GM18502 (cell line): ENCODE results near the gene PCBD1.

ENCODE experiments used
- ATAC-seq: cut with Tn5 transposase; IDR thresholded peaks from one replicate; pipeline ENCODE4 v1.9.1; 2021; ENCODE audit warnings: mild to moderate bottlenecking; ENCODE audit not compliant: unreplicated experiment, poor library complexity

Gene PCBD1

DNA sequence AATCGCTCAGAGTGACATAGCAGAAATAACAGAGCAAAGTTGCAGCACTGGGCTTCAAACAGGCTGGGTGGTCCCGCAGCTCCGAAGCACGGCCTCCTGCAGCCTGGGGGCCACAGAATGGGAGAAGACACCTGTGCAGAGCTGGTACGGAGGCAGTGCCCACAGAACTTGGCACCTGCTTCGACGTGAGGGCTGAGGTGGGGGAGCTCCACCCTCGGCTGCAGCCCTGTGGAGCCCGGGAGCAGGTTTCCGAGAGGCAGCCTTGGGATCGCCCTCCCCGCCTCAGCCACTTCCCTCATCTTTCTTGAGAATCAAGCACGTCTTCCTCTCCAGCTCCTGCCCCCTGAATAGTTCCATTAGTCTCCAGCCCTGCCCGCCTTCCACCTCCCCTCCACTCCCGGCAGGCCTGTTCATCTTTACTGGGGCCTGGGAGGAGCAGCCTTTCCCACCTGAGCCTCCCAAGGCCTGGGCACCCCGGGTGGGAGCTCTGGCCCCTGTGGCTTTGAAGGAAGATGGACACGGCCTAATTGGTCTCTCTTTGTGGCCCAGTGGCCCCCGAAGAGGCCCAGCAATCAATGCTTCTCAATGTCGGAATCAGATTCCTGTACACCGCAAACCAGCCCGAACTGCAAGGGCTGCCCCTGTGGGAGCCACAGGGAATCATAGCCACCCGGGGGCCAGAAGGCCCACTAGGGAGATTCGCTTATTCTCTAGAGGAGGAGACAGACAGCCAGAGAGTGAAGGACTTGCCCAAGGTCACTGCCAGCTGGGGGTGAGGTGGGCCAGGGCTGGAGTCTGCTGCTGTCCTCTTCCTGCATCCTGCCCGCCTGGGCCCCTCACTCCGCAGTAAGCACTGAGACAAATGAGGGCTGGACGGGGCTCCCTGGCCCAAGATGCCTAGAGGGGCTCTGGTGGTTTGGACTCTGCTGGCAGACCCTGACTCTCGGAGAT lies 17.0 kb upstream of the PCBD1 start:
- ATAC-seq, result no peak

DNA sequence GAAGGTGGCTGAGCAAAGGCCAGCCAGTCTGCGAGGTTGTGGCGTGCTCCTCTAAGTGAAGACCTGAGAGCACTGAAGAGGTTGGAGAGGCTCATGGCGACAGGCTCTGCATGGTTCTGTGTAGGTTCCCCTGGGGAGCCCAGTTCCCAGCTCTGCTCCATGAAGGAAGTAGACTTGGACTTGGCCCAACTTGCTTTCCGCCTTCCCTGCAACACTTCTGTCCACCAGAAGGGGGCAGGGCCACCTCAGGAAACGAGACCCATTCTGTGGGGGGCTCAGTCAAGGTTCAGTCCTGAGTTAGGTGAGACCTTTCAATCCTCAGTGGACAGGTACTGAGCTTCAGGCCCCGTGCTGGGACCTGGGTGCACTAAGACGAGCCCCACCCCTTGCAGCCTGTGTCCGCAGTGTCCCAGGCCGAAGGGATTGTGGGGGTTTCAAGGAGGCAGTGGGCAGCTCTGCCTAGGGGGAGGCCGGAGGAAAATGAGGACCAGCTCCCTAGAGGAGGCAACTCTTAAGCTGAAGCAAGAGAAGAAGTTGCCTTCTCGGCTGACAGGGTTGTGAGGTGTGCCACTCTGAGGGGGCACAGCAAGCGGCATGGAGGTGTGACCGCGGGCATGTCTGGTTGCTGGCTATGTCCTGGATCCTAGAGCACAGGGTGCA lies 15.0 kb upstream of the PCBD1 start:
- ATAC-seq, result no peak

DNA sequence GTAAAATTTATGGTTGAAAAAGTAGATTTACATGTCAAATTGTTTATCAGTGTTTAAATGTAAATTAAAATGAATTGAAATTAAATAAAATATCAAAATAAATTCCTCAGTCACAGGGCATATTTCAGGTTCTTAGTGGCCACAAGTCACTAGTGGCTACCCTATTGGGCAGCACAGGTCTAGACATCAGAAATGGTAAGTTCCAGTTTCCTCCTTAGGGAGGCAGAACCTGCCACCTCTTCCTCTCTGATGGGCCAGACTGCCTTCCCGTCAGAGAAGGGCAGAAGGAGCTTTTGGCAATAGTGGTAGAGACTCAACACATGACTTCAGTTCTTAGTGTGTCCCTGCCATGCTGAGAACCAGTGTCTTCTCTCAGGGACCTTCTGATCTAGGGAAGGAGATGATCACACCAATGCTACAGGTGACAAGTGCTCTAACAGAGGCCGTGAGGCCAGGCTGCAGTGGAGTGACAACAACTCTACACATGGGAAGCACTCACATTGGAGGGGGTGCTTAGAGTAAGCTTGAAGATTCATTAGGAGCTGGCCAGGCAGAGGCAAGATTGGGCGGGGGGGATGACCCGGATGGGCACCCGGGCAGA lies 14.4 kb upstream of the PCBD1 start:
- ATAC-seq, result no peak

DNA sequence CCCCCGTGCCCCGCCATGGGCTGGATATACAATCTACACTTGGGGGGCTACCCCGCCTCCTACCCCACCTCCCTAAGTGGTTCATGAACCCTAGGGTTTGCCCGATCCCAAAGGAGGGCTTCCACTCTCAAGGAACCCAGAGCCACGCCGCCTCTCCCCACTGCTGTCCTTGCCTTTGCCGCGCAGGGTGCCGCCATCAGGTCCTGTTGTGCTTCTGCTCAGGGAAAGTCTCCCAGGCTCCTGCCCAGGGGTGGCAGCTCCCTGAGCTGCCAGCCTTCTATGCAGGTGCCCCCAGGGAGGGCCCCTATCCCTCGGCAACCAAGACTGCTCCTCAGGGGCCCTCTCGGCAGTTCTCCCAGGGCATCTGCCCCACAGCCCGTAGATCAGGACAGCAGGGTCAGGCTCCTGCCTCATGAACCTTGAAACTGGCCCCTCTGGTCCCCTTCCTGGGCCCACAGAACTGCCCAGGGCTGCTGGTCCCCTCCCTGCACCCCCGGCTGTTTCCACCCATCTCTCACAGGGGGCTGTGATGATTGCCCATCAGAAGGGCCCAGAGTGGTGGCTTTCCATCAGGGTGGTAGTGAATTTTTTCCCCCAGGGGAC lies 13.0 kb upstream of the PCBD1 start:
- no peak for ATAC-seq

DNA sequence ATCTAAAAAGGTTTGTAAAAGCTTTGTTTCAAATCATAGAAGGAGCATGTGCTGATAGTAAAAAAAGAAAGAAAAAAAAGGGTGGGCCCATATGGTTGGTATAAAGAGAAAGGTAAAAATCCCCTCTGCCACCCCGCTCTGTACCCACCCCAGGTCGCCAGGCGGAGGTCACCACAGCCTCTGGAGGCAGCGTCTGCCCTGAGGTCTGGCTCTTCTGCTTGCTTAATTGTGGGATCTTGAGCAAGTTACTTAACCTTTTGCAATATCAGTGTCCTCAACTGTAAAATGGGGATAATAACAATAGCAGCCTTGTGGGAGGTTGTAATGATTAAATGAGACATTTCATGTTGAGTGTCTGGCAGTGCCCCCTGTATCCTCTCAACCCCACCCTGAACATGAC lies 10.7 kb upstream of the PCBD1 start:
- ATAC-seq, result no peak

DNA sequence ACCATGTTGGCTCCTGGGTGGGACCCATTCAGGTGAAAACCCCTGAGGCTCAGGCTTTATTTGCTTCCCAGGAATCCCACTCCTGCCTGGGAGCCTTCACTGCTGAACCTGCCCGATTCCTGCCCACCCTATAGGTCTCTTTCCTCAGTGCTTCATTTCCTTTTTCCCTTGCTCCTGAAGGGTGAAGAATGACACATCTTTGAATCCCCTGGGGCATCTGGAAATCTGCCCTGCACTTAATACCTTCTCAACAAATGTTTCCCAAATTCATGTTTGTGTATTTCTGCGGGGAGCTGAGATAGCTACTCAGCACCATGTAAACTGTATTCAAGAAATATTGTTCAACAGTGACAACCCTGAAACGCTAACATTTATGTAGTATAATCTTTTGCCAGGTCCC lies 10.3 kb upstream of the PCBD1 start:
- ATAC-seq, result no peak

DNA sequence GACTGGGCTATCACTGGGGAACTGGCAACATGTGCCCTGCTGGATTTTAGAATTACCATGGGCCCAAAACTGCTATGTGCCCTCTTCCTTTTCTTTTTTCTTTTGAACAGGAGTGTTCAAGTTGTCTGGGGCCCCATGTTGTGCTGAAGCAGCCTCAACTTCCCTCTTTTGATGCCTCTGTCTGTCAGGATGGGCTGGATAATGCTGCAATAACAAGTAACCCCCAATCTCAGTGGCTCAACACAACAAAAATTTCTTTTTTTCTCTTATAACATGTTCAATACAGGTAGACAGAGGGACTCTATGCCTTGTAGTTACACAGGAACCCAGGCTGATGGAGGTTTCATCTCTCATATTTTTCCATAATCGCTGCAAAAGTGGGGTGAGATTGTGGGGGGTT lies 8.2 kb upstream of the PCBD1 start:
- ATAC-seq, result no peak

DNA sequence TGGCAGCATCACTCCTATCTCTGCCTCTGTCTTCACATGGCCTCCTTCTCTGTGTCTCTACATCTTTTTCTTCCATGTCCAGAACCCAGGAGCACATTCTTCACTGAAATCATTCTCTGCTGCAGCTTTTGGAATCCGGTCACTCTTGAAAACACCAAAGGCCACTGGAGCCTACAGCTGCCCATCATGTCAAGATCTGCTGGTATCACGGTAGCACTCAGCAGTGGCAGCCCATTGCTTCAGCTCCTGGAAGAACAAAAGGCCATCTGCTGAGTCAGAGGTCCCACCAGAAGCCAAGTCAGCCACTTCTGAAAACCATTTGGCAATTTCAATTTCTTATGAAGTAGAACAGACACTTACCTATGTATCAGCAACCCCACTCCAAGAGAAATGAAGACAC lies 6.1 kb upstream of the PCBD1 start:
- no peak for ATAC-seq

DNA sequence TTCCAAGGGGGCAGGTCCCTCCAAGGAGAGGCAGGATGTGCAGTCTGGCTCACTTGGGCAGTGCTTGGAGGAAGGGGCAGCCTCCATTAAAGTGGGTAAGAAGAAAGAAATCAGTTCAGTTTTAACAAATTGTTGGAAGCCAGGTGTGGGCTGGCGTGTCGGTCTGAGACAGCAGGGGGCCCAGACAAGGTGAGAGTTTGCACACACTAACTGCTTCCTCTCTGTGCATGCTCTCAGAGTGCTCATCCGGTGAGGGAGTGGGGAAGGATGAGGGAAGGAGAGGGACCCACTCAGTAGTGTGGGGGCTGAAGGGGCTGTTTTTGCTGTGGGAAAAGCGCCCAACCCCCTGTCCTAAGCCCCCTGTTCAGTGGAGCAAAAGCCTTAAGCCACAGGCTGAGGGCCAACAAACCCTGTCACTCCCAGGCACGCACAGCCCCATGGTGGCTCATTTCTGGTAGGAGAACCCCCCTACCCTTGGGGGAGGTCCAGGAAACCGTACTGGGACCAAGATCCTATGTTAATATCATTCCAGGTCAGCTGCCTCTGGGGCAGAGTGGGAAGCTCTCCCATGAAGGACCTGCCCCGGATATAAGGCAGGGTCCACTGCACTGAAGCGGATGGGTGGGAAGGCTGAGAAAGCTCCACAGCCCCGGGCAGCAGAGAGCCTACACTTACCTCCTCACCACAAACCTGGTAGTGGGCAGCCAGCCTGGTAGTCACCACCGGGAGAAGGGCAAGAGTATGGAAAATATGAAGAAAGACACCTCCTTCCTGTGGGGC lies 5.1 kb upstream of the PCBD1 start:
- no peak for ATAC-seq

DNA sequence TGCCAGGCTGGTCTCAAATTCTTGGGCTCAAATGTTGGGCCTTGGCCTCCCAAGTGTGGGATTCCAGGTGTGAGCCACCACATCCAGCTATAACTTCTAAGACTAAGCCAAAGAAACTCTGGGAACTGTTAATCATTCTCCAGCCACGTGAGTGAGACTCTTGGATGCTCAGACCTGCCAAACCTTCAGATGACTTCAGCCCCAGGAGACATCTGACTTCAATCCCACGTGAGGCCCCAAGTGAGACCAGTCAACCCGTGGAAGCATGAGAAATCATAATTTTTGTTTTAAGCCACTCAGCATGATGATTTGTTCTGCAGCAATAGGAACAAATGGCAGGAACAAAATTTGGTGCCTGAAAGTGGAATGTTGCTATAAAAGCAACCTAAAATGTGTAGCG lies 4.3 kb upstream of the PCBD1 start:
- no peak for ATAC-seq

DNA sequence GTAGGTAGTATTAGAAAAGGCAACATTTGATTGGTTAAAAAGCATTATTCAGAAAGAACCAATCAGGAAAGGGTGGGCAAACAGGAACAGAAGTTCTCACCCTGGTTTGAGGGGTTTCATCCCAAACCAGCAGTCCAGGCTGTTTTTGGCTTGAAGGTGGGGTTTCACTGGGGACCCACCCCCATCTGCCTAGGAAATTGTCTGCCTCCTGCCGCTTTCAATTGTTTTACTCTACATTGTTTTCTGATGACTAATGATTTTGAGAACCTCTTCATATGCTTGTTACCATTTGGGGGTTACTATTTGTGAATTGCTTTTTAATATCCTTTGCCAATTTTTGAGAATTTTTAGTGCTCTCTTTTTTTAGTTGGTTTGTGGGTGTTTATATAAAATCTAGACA lies 3.3 kb upstream of the PCBD1 start:
- ATAC-seq, result no peak

DNA sequence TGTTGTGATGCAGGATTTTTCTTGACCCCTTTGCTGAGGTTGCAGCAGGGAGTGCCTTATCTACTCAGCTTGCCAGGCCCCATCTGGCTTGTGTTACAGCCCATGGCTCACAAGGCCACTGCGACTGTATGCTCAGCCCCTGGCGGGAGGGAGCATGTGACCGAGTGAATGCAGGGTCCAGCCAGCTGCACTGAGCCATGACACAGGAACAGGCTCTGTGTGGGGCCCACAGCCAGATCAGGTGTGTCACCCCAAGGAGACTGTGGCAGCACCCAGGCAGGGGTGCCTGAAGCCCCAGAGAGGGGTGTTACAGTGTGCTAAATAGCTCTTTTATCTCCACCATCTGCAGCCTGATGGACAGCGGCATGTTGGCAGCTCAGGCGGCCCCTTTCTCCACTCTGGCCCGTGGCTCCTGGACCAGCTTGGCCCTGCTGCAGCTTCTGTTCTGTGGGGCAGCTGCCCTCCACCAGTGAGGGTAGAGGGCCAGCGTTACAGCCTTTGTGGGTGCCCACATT lies 2.6 kb upstream of the PCBD1 start:
- ATAC-seq, result no peak

DNA sequence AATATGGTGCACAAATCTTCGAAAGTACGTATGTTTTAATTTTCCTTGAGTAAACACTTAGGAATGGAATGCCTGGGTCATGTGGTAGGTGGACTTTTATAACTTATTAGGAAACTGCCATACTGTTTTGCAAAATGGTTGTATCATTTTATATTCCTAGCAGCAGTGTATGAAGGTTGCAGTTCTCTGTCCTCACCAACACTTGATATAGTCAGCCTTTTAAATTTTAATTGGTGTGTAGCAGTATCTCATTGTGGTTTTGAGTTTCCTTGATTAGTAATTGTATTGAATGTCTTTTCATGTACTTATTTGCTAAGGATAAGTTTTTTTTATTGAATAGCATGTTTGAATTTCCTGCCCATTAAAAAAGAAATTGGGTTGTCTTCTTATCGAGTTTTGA lies 926 bp upstream of the PCBD1 start:
- no peak for ATAC-seq

DNA sequence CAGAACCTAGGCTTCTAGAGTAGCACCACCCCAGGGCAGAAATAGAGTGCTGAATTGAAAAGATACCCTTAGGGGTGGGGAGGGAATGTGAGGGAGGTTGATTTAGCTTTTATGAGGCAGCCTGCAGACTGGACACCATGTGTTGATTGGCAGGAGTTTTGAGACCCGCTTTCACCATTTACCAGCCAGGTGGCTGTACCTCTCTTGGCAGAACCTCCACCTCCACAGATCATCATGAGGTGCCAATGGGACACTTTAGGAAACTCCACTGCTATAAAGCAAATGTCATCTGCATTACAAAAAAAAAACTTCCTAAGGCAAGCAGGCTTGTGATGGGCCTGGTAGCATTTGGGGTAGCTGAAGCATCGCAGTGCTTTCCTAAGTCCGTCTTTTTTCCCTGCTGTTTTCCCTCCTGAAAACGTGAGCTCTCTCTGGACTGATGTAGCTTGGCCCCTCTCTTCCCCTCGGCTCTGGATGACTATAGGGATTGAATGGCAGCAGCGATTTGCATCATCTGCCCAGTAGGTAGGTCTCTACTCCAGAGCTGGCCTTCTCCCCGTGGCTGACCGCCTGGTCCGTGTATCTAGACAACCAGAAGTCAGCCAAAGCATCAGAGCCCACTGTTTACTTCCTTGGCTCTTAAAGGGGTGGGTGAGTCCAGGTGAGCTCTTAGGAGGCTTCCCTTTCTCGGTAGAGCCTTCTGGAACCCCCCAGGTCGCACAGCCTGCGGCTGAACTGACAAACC lies 1.3 kb downstream of the PCBD1 start:
- ATAC-seq, result no peak

DNA sequence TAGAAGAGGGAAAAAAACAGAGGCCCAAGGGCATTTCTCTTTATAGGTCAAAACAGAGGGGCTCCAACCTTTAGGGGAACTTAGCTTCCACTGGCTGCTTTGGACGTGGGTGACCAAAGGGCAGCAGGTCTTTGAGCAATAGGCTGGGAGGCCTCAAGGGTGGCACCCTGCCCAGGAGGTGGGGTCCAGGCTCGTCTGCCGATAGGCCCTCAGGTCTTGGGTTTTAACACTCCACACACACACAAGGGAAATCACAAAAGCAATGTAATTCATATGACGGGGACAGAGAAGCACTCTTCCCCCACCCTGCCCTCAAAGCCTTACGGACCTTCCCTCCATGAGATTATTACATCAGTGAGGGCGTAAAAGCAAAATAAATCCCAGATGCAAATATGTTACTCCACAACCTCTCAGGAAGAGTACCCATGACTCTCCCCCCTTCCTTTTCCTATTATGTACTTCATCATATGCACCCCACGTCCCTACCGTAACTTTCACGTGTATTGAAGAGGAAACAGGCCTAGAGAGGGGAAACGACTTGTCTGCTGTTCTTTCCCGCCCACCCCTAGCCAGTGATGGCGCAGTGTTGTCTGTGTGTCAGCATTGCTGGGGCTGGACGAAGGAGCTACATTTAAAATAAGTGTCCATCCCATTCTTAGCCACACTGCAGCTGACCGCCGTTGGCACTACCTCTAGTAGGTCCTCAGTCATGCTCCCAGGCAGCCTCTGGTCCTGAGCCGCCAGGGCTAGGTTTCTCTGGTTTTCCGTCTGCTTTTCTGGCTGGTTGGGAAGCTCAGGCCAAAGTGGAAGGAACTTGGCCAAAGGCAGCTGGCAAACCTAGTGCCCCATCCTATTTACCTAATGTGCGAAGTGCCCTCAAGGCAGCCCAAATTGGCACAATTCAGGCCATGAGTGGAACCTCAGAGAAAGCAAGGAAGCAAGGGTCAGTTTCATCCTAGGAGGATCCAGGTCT lies 2.1 kb downstream of the PCBD1 start:
- no peak for ATAC-seq

DNA sequence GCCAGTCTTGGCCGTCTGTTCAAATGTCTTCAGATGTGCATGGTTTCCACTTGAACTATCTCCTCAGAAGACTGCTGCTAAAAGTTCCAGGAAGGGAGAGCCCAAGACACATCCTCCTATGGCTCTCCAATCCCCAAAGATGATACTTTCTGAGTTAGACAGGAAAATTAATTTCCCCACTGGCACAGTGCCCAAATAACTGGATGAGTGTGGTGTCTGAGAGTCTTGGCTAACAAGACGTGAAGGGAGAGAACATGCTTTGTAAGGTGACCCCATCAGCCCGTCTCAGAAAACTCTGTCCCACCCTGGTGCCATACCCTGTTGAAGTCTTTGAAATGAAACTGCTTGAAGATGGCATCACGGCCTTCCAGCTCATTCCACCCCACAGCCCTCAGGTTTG lies 2.9 kb downstream of the PCBD1 start:
- ATAC-seq, result no peak

DNA sequence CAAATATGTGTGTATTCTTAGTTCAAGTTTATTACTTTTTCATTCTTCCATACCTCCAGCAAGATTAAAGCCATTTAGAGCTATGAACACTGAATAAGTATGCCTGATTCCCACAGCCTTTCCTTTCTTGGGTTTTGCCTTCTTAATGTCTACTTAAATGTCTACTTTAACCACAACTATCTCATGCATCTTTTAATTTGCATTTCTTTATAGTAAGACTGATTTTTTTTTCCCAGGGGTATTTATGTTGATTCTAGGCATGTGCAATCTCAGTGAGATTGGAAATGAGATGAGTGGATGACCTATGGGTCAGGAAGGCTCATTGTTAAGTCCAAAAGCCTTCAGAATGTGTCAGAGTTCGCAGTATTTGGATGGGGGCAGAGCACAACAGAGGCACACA lies 3.6 kb downstream of the PCBD1 start:
- ATAC-seq, result no peak

DNA sequence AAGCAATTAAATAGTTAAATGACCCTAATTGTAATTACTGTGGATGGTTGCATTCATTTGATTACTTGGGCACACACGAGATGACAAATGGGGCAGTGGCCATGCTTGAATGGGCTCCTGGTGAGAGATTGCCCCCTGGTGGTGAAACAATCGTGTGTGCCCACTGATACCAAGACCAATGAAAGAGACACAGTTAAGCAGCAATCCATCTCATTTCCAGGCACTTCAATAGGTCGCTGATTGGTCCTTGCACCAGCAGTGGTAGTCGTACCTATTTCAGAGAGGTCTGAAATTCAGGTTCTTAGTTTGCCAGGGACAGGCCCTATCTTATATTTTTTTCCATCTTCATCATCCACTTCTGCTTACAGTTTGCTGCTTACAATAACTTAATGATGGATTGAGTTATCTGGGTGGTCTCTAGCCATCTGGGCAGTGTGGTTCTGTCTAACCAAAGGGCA lies 8.3 kb downstream of the PCBD1 start:
- ATAC-seq, result peak; percentile 50
